Esophagus (tissue), 2 donors: ENCODE measurements around the gene IFNL1. TPM values are rescaled to one million over a fixed set of nuclear protein-coding genes. Genes with fewer than 3 reads are reported as not detected.
"Not testable (repeated sequence)": the region's sequence is repeated elsewhere in the genome, so short reads cannot be mapped to it uniquely, and the experiment has no call there.

ENCODE experiments used
- H3K27ac ChIP-seq, 2 donors: one replicate each; pipeline ENCODE4 v1.5.1; 2013; ENCODE audit warnings: low read depth in 2 of 2, mild to moderate bottlenecking in 2 of 2, inconsistent platforms in 1 of 2, low read length in 1 of 2, moderate library complexity in 1 of 2
- H3K27me3 ChIP-seq, 2 donors: one replicate each; pipeline ENCODE4 v1.6.1; 2013; ENCODE audit warnings: low read length in 2 of 2, control low read depth in 1 of 2, mild to moderate bottlenecking in 1 of 2; ENCODE audit not compliant: insufficient read depth in 2 of 2, control insufficient read depth in 1 of 2
- H3K36me3 ChIP-seq, 2 donors: one replicate each; pipeline ENCODE4 v1.6.1; 2013; ENCODE audit warnings: low read length in 1 of 2; ENCODE audit not compliant: control insufficient read depth in 2 of 2, insufficient read depth in 2 of 2
- H3K4me1 ChIP-seq, 2 donors: one replicate each; pipeline ENCODE4 v1.6.1; 2013; ENCODE audit warnings: low read length in 1 of 2; ENCODE audit not compliant: control insufficient read depth in 2 of 2, insufficient read depth in 2 of 2
- H3K4me3 ChIP-seq, 2 donors: one replicate each; pipeline ENCODE4 v1.5.1; 2013; ENCODE audit warnings: low read length in 2 of 2, mild to moderate bottlenecking in 2 of 2, low read depth in 1 of 2, moderate library complexity in 1 of 2
- H3K9me3 ChIP-seq, 2 donors: one replicate each; pipeline ENCODE4 v1.6.1; 2013; ENCODE audit warnings: mild to moderate bottlenecking in 2 of 2, low read depth in 1 of 2, low read length in 1 of 2, moderate library complexity in 1 of 2; ENCODE audit not compliant: control insufficient read depth in 2 of 2, insufficient read depth in 1 of 2
- WGBS, 2 donors: extraction: QIAGEN DNeasy Blood & Tissue Kit; methylation state at CpG; one replicate each; pipeline ENCODE4 v1.1.7; 2013; 5-methylcytosine and 5-hydroxymethylcytosine counted together
- polyA plus RNA-seq, 2 donors: library from polyadenylated mRNA; stranded (reverse); fragments of 200-250 nt; gene quantifications; one replicate each; pipeline ENCODE4 v1.2.3, GENCODE V29; 2013
- donor health status: healthy with polysubstance abuse.
- donor health status: Bipolar disorder and iron deficiency.

IFNL1 gene
- polyA plus RNA-seq, 2 donors: not detected

DNA sequence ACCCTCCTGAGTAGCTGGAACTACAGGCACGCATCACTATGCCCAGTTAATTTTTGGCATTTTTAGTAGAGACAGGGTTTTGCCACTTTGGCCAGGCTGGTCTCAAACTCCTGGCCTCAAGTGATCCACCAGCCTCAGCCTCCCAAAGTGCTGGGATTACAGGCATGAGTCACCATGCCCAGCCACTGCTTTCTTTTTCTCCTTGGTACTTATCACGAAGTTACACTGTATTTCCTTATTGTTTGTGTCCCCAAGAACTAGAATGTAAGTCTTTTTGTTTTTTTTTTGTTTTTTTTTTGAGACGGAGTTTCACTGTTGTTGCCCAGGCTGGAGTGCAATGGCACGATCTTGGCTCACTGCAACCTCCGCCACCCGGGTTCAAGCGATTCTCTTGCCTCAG lies 43.9 kb downstream of the IFNL1 start:
- H3K9me3 ChIP-seq, H3K4me3 ChIP-seq, H3K4me1 ChIP-seq, H3K27ac ChIP-seq, H3K36me3 ChIP-seq, H3K27me3 ChIP-seq: not testable (repeated sequence)
- WGBS, 2 donors: 81 to 87% methylated on average over 7 of the region's 7 CpGs

DNA sequence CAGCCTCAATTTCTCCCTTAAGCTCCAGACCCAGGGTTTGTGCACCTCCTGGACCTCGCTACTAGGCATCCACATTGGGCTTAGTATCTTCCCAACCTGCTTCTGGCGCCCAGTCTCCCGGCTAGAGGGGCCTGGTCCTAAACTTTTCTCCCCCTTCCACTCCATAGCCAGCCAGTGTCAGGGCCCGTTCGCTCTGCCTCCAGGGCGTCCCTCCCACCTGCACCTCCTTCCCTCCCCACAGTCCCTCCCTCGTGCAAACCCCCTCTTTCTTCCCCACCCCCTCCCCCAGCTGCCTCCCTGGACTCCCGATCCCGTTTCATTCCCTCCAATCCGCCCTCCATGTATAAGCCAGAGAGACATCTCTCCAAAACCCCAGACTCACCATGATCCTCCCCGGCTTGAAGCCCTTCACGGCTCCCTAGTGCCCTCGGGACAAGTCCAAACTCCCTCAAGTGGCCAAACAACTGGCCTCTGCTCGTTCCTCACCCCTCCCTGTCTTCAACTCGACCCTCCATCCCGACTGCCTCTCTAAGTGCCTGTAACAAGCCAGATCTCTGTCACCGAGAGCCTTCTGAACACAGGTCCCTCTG lies 45.0 kb downstream of the IFNL1 start:
- Histone ChIP-seq H3K36me3 (no peaks in the 10 kb centered on the region), H3K4me1 (peaks cover 0 to 7% of the 10 kb centered on the region in 2 donors), H3K27me3 (no peaks in the 10 kb centered on the region), H3K4me3 (peak overlapping the region; percentile 59 to 75), H3K9me3 (no peaks in the 10 kb centered on the region), H3K27ac (peak overlapping the region; percentile 79 to 93)
- WGBS, 2 donors: 2% methylated on average over 17 of the region's 17 CpGs

DNA sequence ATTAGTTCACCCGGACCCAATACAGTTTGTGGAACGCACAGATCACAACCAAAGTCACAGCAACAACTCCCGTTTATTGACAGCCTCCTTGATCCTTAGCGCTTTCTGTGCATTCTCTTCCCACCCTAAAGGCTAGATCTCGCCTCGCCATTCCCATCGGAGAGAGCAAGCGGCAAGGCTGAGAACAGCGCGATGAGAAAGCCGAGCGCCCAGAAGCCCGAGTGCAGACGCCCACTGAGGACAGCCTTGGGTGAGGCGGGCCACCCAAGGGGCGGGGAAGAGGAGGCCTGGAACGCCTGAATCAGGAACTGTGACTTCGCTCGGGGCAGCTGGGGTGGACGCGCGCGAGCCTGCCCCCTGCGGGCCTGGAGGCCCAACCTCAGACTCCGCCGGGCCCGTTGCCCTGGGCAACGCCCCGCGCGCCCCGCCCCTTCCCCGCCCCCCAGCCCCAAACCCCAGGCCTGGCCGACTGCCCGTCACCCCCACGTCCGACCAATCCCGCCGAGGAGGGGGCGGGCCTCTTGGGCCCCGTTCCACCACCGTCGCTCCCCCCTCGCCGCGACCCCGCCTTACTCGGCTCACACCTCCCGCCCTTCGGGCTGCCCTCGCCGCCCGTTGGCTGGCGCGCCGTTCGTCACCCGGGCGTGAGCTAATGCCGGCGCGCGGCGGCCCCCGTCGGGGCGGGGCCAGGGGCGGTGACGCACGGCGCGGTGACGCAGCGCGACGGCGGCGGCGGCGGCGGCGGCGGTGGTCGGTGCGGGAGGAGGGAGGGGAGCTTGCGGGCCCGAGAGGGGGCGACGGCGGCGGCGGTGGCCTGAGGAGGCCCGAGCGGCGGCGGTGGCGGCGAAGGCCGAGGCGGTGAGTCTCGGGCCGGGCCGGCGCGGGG lies 45.8 kb downstream of the IFNL1 start, which contains the start of gene SAMD4B:
Gene SAMD4B, plus strand, starts transcription at position 703 of the 886 bp plus-strand sequence. CDS start 14,473 bp downstream, outside the sequence.
- H3K4me3 ChIP-seq: peak within 1 kb of the TSS; percentile 77 to 87
- 0% methylated on average over 32 to 105 of the region's 105 CpGs for WGBS, 2 donors
- H3K27ac ChIP-seq: peak within 1 kb of the TSS; percentile 87 to 94
- H3K9me3 ChIP-seq: no peaks in the 10 kb centered on the region
- H3K27me3 ChIP-seq: no peaks in the 10 kb centered on the region
- H3K4me1 ChIP-seq: peaks cover 0 to 7% of the 10 kb centered on the region in 2 donors
- H3K36me3 ChIP-seq: no peaks in the 10 kb centered on the region

DNA sequence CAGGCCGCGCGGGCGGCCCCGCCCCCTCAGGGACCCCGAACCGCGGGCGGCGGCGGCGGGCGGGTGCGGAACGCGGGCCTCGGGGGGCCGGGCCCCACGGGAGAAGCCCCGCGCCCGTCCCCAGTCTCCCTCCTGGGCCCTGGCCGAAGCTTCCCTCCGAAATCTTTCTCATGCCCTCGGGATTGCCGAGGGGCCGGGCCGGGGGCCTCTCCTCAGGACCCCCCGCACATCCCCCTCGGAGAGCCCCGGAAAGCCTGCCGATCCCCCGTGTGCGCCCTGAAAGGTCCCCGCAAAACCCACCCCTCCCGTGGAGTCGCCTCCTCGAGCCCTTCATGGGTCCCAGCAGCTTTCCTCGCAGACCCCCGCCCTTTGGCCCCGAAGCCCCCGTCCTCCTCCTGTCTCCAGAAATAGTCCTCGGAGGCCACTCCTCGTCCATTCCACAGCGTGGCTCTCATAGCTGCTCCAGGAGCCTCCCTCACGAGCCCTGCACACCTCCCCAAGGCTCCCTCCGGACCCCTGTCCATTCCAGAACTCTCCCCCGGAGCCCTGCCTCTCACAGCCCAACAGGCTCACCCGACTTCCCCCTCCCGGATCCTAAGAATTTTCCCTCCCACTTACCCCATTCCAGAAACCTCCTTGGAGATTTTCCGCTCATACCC lies 46.6 kb downstream of the IFNL1 start:
- Histone ChIP-seq H3K9me3 (no peaks in the 10 kb centered on the region), H3K27me3 (no peaks in the 10 kb centered on the region), H3K27ac (peak overlapping the region; percentile 87 to 94), H3K4me3 (peak overlapping the region; percentile 77 to 87), H3K4me1 (peaks cover 0 to 7% of the 10 kb centered on the region in 2 donors), H3K36me3 (no peaks in the 10 kb centered on the region)
- WGBS, 2 donors: 2 to 4% methylated on average over 27 to 51 of the region's 51 CpGs

DNA sequence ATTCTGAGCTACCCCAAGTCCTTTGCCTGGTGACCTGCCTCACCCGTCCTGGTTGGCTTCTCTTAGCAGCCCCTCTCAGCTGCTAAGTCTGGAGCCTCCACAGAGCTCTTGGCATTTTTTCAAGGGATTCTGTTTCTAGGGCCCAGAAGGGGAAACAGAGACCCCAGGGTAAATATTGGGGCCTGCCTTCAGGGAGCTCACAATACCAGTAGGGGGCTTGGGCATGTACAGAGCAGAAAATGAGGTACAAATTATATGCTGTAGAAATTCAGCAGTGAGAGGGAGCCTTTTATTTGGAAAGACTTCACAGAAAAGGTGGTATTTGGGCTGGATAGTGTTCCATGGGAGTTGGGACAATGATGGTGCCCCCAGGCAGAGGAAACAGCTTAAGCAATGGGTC lies 49.7 kb downstream of the IFNL1 start:
- Histone ChIP-seq H3K9me3 (no peaks in the 10 kb centered on the region), H3K36me3 (no peaks in the 10 kb centered on the region), H3K4me1 (peaks cover 0 to 4% of the 10 kb centered on the region in 2 donors), H3K27ac (no peak overlapping the region), H3K4me3 (no peak overlapping the region), H3K27me3 (no peaks in the 10 kb centered on the region)
- 79 to 81% methylated on average over 1 of the region's 1 CpG for WGBS, 2 donors

DNA sequence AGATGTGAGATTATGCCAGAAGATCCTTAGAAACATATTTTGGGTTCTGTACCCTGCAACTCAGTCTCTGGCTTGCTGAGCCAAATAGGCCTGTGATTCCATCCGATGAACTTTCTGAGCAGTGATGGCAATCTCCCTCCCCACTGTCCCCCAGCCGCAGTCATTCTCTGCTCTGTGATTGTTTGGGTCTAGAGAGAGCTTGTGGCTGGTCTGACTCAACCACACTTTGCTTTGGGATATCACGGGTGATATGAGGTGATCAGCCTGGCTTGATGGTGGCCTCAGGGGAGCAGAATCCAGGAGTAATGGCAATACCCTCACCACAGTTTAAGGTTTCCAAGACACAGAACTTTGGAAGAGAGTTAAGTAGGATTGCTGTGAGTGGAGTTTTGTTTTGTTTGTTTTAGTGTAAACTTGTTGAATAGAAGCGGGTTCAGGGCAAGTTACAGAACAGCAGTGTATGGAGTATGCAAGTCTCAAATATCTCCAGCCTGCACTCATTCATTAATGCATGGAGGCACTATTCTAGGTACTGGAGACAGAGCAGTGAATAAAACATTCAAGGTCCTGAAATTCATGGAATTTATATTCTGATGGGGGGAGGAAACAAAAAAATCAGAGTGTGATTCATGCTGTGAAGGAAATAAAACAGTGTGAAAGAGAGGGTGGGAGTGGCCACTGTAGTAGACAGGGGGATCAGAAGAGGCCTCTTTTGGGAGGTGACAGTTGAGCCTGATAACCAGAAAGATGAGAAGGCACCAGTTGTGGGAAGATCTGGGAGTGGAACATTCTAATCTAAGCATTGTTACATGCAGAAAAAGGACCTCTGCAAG lies 51.3 kb downstream of the IFNL1 start:
- H3K27ac ChIP-seq: no peak overlapping the region
- no peak overlapping the region for H3K4me3 ChIP-seq

More for the DNA sequence above, 51.3 kb downstream of the IFNL1 start:
- Histone ChIP-seq H3K4me1 (peaks cover 0 to 3% of the 10 kb centered on the region in 2 donors), H3K27me3 (no peaks in the 10 kb centered on the region), H3K9me3 (no peaks in the 10 kb centered on the region), H3K36me3 (no peaks in the 10 kb centered on the region)
- 83 to 84% methylated on average over 4 of the region's 4 CpGs for WGBS, 2 donors

Other genes with a start within 250 kb of the IFNL1 start
- 1 to 10 TPM in 1 of 2 donors, under 1 TPM in 1; 0.32 to 1.6 TPM for gene ACP7, start 212.0 kb upstream of the IFNL1 start, polyA plus RNA-seq
- gene PAK4, start 170.6 kb upstream of the IFNL1 start, polyA plus RNA-seq: 10 to 100 TPM; 39.8 to 43.1 TPM
- gene NCCRP1, start 99.4 kb upstream of the IFNL1 start, polyA plus RNA-seq: 100 to 1,000 TPM; 296 to 510 TPM
- under 1 TPM in 1 of 2 donors, not detected in 1; 0.22 TPM for gene SYCN, start 92.1 kb upstream of the IFNL1 start, polyA plus RNA-seq
- not detected for gene IFNL3, start 51.4 kb upstream of the IFNL1 start, polyA plus RNA-seq
- gene IFNL4, start 47.6 kb upstream of the IFNL1 start, polyA plus RNA-seq: not detected
- gene IFNL2, start 28.0 kb upstream of the IFNL1 start, polyA plus RNA-seq: not detected
- gene LRFN1, start 24.5 kb downstream of the IFNL1 start, polyA plus RNA-seq: under 1 TPM; 0.53 to 0.65 TPM
- gene GMFG, start 39.6 kb downstream of the IFNL1 start, polyA plus RNA-seq: 10 to 100 TPM; 11.5 to 13.3 TPM
- 100 to 1,000 TPM in 1 of 2 donors, 10 to 100 TPM in 1; 78.7 to 140 TPM for gene SAMD4B, start 46.0 kb downstream of the IFNL1 start, polyA plus RNA-seq
- 10 to 100 TPM; 41.8 to 43.0 TPM for gene PAF1, start 94.7 kb downstream of the IFNL1 start, polyA plus RNA-seq
- 10 to 100 TPM; 15.6 to 22.7 TPM for gene MED29, start 95.0 kb downstream of the IFNL1 start, polyA plus RNA-seq
- gene ZFP36, start 110.4 kb downstream of the IFNL1 start, polyA plus RNA-seq: 100 to 1,000 TPM; 249 to 382 TPM
- 1 to 10 TPM; 3.8 to 9.2 TPM for gene PLEKHG2, start 116.3 kb downstream of the IFNL1 start, polyA plus RNA-seq
- 1,000 to 10,000 TPM; 1,628 to 3,096 TPM for gene RPS16, start 139.5 kb downstream of the IFNL1 start, polyA plus RNA-seq
- gene SUPT5H, start 149.2 kb downstream of the IFNL1 start, polyA plus RNA-seq: 10 to 100 TPM; 51.5 to 90.2 TPM
- gene TIMM50, start 184.4 kb downstream of the IFNL1 start, polyA plus RNA-seq: 10 to 100 TPM; 42.3 to 42.4 TPM
- under 1 TPM in 1 of 2 donors, not detected in 1; 0.04 TPM for gene DLL3, start 202.5 kb downstream of the IFNL1 start, polyA plus RNA-seq
- gene SELENOV, start 218.7 kb downstream of the IFNL1 start, polyA plus RNA-seq: not detected
- under 1 TPM; 0.57 to 0.80 TPM for gene EID2B, start 236.4 kb downstream of the IFNL1 start, polyA plus RNA-seq
- gene EID2, start 243.8 kb downstream of the IFNL1 start, polyA plus RNA-seq: 10 to 100 TPM; 11.6 to 16.7 TPM